Measurements from ENCODE around the gene CA12.
"Not testable (repeated sequence)": the region's sequence is repeated elsewhere in the genome, so short reads cannot be mapped to it uniquely, and the experiment has no call there.

CA12 gene

DNA sequence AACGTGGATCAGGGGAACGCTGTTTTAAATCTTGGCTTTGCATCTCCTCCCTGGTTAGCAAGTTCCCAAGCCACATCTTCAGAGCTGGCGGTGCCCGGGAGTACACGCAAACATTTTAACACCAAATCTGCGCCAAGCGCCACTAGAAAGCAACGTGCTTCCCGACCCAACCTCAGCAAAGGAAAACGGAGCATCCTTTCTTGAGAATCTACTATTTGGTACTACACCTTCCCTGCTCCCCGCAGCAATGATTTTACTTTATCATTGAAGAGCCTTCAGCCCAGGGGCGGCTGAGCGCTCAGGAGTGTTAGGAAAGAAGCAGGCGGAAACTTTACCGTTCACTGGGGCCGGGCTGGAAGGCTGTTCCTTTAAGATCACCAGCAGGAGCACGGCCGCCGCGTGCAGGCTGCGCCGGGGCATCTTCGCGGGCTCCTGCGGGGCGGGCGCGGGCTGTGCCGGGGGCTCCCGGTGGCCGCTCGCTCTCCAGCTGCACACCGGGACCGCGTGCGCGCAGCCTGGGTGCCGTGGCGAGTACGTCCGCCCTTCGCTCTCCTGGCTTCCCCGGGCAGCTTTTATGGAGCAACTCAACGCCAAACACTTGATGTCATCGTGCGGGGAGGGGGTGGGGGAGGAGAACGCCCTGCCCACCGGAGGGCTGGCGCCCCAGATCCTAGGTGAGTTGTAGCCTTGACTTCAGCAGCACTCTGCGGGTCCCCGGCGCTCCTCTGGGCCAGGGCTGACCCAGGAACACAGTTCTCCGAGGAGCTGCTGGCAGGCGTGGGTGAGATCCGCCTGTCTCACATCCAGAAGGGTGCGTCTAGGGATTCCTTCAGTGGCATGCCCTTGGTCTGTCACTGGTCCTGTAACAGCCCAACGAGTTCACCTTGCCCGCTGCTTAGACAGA is at the start of gene CA12:
TSS of gene CA12 (minus strand) at position 546 of the 904 bp plus-strand sequence. CDS start at position 420, 126 bp downstream.
- DNase-seq (ENCODE audit: low spot score), result no peak

DNA sequence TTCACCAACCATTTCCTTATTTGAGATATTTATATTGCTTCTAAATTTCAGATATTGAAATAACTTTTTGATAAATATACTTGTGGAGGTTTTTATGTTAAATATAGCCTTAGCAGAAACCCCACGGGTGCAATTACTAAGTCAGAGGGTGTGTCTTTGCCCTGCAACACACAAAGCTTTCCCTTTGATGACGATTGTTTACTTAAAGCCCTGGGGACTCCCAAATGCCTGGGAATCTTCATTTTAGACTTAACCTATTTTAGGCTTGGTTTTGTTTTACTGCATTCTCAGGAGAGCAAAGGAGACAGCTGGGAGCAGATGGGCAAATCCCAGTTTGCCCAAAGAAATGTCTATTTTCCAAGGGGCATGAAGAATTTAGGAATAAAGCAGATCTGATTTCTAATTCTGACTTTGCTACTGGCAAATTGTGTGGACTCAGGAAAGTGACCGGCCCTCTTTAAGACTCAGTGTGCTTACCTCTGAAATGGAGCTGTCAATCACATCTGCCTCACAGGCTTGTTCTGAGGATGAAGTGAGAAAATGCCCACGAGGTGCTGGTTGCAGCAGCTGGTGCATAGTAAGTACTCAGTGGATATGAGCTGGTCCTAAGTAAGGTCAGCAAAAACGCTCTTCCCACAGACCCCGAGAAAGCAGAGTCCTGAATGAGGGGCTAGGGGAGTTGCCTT is 49.3 kb upstream of the CA12 start:
- peak; percentile 19 for DNase-seq (ENCODE audit: low spot score)

DNA sequence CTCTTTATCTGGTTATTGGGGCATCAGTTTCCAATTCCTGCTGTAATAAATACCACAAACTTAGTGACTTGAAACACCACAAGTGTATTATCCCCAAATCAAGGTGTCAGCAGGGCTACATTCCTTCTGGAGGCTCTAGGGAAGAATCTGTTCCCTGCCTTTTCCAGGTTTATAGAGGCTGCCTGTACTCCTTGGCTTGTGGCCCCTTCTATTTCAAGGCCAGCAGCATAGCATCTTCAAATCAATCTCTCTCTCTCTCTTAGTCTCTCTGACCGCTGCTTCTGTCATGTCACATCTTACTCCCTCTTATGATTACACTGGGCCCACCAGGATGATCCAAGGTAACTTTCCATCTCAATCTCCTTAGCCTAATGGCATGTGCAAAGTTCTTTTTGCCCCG is 44.9 kb upstream of the CA12 start:
- DNase-seq (ENCODE audit: low spot score), result no peak

DNA sequence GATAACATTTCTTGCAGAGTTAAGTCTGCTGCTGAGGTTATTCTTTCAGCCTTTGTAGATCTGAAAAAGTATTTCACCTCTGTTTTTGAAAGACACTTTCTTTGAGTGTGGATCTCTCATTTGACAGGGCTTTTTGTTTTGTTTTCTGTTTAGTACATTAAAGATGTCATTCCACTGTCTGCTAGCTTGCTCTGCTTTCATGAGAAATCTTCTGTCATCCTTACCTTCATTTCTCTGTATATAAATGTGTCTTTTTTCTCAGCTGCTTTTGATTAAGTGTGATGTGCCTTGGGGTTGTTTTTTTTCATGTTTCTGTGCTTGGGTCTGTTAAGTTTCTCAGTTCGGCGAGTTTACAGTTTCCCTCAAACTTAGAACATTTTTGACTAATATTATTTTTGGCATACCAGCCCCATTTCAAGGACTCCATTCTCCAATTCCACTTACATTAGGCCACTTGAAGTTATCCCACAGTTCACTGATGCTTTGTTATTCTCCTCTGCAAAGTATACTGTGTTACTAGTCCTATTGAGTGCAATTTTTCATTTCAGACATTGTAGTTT is 43.9 kb upstream of the CA12 start:
- no peak for DNase-seq (ENCODE audit: low spot score)

DNA sequence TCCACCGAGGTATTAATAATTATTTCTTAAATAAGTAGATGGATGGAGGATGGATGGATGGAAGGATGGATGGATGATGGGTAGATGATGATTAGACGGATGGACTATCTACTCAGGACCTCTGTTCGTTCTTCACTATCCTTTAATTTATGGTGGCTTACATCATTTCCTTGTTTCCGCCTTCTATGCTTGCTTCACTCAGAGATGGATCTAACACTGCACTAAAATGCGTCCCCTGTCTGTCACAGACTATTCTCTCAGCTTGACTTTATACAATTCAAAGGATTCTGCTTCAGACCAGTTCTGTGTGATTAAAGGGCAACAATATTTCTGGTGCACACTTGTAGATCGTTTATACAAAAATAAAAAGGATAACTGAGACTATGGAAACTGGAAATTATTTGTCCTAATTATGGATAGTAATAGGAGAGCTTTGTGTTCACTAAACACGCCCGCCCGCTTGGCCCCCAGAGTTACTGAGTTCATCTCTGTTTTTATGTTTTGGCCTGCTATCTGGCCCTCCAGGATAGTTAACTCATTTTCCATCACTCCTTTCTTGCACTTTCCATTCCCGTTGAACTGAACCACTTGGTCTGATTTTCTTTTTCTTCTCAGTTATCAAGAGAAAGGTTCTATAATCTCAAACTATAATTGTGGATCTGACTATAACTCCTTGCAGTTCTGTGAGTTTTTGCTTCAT is 41.4 kb upstream of the CA12 start:
- DNase-seq (ENCODE audit: low spot score), result no peak

DNA sequence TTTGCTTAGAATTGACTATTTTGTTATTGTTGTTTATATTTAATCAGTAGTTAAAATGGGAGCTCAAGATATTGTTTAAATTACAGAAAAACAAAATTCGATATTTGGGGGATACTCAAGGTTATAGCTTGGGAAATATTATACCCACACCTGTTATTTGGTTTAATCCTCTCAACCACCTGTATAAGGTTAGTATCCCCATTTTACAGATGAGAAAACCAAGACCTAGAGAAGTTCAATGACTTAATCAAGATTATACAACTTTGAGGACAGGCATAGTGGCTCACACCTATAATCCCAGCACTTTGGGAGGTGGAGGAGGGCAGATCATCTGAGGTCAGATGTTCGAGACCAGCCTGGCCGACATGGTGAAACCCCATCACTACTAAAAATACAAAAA is 39.8 kb upstream of the CA12 start:
- no peak for DNase-seq (ENCODE audit: low spot score)

DNA sequence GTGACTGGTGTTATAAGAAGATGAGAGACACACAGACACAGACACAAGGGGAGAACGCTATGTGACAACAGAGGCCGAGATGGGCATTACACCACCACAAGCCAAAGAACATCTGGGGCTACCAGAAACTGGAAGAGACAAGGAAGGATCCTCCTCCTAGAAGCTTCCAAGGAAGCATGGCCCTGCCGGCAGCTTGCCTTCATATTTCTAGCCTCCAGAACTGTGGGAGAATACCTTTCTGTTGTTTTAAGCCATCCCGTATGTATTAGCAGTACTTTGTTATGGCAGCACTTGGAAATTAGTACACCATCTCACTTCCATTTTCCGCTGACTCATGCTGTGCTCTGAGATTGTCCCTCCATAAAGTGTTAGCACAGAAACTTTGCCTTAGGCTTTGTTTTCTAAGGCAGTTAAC is 38.7 kb upstream of the CA12 start:
- DNase-seq (ENCODE audit: low spot score), result no peak

DNA sequence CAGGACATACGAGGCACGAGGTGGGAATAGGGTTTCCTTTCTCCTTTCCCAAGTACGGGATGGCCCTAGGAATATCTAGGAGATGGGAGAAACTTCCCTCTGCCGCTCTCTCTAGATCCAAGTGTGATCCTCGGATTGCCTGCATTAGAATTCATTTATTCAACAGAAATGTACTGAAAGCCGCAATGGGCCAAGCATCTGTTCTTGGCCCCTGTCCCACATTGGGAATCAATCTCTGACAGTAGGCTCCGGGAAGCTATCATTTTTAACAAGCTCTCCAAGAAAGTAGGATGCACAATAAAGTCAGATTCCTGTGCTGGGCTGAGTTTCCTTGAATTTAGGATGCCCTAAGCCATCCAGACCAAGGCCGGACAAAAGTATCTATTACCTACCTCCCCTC is 37.2 kb upstream of the CA12 start:
- no peak for DNase-seq (ENCODE audit: low spot score)

DNA sequence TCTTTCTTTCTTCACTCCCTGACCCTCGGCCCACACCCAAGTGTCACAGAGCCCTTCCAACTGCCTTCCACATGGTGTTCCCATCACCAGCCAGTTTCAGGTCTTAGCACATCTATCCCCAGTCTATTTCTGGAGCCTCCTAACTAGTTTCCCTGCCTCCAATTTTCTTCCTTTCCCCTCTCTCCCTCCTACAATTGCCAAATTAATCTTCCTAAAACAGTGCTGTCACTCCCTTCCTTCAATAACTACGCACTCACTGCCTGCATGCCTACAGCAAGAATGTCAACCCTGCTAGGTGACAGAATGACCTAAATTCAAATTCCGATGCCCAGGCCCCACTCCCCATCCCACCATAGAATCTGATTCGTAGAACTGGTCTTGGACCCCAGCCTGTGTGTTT is 36.1 kb upstream of the CA12 start:
- no peak for DNase-seq (ENCODE audit: low spot score)

DNA sequence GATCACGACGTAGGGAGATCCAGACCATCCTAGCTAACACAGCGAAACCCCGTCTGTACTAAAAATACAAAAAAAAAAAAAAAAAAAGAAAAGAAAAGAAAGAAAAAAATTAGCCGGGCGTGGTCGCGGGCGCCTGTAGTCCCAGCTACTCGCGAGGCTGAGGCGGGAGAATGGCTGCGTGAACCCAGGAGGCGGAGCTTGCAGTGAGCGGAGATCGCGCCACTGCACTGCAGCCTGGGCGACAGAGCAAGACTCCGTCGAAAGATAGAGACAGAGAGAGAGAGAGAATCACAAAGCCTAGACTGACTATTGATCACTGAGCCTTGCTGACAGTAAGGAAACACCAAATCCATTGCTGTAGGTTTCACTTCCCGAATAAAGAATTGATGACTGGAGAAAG is 35.6 kb upstream of the CA12 start:
- not testable (repeated sequence) for DNase-seq (ENCODE audit: low spot score)

DNA sequence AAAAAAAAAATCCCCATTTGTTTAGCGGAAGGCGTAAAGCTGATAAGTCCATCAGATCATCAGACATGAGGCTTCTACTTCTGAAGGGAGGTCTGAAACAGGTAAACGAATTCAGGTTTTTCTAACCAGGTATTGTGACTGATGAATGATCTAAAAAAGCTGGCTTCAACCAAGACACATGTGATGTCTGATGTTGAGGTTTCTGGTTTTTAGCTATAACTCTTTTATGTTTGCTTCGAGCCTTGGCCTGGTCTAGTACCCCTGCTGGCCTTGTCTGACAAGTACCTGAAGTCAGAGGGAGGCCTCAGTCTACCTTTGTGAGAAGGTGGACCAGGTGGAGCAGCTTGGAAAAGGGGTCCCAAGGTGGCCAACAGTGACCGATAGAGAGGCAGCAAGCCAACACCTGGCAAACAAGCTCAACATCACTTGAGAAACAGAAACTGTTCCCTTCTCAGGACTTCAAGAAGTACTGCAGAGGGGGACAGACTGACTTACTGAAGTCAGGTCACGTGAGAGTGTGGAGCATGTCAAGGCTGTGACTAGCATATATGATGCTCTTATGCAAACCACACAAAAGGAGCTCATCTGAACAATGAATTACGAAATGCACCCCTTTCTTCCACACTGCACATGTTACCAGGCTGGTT is 33.0 kb upstream of the CA12 start:
- DNase-seq (ENCODE audit: low spot score), result no peak

DNA sequence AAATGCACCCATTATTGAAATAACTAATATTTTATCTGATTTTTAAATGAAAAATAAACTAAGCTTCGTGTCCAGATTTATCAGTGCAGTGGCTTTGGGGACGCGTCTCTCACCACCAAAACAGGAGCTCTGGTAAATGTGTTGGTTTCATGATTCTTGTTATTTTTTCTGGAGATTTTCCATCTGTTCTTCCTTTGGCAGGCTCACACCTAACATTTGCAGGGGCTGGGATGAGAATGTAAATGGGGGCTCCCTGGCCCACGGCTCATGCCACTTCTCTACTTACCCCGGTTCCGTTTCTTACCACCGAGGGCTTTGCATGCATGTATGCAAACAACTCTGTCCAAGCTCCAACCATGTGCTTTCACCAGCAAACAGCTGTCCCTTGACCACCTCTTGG is 30.9 kb upstream of the CA12 start:
- DNase-seq (ENCODE audit: low spot score), result no peak

DNA sequence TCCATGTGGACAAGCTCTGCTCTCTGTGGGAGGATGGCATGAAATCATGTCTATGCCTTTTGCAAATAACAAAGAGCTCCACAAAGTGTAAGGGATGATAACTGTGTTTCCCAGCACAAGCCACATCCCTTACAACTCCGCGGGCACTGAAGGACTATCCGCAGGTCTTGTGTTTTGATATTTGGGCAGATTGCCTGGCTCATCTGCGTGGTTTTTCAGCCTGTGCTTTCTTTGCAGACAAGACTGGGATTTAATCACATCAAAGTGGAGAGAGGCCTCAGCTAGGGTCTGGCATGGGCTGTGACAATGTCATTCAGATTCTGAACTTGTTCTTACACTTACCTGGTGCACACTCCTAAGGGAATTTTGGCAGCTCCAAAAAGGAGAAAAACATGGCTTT is 30.2 kb upstream of the CA12 start:
- no peak for DNase-seq (ENCODE audit: low spot score)

DNA sequence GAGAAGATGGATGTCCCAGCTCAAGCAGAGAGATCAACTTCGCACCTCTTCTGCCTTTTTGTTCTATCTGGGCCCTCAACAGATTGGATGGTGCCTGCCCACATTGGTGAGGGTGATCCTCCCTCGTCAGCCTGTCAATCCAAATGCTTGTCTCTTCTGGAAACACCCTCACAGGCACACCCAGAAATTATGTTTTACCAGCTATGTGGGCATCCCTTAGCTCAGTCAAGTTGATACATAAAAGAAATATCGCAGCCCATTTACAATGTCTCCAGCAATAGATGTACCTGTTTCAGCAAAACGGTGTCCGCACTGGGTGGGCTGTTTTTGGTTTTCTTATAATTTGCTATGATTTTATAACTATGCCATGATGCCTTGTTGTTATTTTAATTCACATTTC is 27.5 kb upstream of the CA12 start:
- DNase-seq (ENCODE audit: low spot score), result no peak

DNA sequence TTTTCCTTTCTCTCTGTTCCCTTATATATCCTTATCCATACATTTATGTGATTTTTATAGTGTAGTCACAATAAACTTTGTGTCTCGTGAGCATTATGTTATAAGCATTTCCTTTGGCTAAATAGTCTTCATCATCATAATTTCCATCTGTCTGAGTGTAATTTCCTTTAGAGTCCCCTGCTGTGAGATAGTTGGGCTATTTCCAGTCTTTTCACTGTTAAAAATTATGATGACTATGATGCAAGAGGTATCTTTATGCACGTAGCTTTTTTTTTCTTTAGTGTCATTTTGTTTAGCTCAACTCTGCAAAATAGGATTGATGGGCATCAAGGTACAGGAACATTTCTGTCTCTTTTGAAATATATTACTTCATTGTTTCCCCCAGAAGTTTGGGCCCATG is 26.9 kb upstream of the CA12 start:
- no peak for DNase-seq (ENCODE audit: low spot score)

DNA sequence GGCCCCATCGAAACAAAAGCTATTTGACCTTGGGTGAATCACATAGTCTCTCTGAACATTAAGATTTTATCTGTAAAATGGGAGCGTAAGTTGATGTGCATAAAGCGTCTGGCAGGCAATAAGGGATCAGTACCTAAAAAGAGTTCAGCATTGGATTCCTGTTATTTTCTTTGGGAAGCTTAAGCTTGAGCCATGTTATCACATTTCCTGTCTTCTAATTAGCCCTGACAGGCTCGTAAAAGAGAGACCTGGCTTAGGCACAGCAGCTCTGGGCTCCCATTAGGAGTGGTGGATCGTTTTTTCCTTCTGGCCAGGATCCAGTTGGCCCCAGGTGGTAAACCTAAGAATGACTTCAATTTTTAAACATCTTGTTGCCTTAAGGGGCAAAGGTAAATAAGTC is 26.0 kb upstream of the CA12 start:
- no peak for DNase-seq (ENCODE audit: low spot score)

DNA sequence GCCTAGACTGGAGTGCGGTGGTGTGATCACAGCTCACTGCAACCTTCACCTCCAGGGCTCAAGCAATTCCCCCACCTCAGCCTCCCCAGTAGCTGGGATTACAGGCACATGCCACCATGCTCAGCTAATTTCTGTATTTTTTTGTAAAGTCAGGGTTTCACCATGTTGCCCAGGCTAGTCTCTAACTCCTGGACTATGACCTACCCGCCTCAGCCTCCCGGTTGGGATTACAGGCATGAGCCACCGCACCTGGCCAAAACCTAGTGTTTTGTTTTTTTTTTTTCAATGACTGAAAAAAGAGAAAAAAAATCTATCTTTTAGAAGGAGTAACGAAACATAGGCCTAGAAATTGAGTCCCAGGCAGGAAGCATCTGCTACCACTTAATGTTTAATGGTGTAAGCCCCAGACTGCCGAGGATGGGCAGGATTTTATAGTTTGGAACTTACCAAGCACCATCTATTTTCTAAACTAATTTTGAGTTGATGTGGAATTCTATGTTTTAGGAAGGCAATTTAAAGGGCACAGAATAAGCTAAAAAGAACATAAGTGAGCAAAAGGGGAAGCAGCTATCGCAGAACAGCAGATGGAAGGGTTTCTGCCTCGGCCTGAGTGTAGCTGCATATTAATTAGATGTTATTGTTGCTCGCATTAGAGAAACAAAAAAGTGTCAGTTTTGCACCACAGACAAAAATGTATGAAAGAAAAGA is 24.2 kb upstream of the CA12 start:
- DNase-seq (ENCODE audit: low spot score), result no peak

DNA sequence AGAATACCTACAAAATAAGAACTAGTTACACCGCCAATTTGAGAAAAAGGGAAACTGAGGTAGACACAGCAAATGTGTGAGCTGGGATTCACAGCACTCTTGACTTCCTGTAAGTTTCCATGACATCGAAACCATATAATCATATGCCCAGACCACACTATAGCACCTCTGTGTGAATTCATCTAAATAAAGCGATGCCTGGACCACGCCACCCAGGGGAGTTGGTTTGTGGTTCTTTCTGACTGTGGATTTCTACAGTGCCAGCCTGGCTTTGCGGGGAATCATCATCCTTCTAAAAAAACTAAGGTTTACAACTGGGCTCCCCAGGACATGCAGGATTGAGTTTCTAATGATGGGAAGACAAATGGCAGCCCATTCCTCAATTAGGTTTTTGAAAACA is 23.5 kb upstream of the CA12 start:
- DNase-seq (ENCODE audit: low spot score), result no peak

DNA sequence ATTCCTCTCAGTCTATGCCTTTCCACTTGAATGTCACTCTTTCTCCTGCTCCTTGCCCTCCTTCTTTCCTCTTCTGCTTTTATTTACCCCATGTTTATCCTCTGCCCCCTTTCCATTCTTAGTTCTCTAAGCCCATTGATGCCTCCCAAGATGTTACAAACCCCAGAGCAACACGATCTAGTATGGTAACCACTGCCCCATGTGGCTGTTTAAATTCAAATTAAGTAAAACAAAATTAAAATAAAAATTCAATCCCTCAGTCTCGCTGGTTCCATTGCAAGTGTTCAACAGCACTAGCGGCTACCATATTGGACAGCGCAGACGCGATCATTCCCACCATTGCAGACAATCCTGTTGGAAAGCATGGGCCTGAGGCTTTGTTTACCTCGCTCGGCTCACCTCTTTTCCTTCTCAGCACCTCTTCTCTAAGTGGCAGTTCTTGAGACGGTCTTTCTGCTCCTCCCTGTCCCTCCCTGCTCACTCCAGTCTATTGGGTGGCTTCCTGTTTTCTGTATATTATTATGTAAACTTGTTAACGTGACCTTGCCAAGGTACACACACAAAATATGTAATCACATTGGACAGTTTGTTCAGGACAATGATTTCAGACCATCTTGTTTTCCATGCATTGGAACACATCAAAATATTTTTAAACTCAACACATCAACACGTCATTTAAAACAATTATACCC is 21.8 kb upstream of the CA12 start:
- no peak for DNase-seq (ENCODE audit: low spot score)

DNA sequence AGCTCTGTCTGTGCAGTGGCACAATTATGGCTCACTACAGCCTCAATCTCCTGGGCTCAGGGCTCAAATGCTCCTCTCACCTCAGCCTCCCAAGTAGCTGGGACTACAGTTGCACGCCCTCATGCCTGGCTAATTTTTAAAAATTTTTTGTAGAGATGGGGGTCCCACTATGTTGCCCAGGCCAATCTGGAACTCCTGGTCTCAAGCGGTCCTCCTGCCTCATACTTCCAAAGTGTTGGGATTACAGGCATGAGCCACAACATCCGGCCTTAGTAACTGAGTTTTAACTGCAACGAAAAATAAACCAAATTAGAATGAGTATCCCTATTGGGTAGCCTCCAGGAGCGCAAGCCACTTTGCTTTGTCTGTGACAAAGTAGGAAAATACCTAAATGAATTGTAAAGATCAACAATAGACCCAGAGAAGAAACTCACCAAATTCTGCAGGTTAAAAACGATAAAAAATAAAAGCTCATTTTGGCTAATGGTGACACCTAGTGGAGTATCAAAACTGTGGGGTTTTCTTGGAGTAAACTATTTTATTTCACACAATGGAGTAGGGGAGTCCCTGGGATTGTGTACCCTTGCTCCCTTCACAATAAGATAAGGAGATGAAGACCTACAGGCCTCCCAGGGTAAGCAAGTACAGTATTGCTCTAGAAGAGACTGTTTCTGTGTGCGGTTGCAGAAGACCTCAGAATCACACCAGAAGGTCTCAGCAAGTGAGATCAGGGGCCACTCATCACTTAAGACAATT is 21.0 kb upstream of the CA12 start:
- DNase-seq (ENCODE audit: low spot score), result peak; percentile 32

Measured in COLO829 (cell line).